Activated CD4-positive, CD25-positive, alpha-beta regulatory T cell treated with anti-CD3 and anti-CD28 coated beads, Interleukin-2, amount 50 U/mL, for 24 hours (primary cell): Measurements from ENCODE around the gene DOCK1.

Source experiments
- ATAC-seq, 2 donors: fragments of 150-1000 bp; cut with Tn5 transposase; one replicate each; pipeline ENCODE4 v1.10.0; 2021; ENCODE audit warnings: mild to moderate bottlenecking in 1 of 2, moderate library complexity in 1 of 2

Gene DOCK1

GRCh38 chr10:126955934-126956711, 50.9 kb downstream of the DOCK1 start:
- no peak for ATAC-seq

DNA sequence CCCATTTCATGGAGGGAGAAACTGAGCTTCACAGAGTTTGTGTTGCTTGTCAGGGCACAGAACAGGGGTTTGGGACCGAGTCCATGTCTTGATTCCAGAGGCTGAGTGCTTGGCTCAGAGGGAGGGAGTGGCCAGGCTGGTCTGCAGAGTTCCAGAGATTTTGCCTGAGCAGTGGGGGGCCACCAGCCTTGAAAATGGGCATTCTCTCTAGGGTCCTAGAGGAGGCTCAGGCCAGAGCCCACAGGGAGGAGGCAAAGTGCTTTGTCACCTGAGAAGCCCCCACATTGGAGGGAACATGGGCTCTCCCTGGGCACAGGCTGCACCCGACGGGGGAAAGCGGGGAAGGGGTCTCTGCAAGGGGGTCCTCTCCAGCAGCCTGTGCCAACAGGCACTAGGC, 51.5 kb downstream of the DOCK1 start:
- ATAC-seq = no peak

GRCh38 chr10:126957111-126957510, 51.9 kb downstream of the DOCK1 start:
- ATAC-seq = no peak

DNA sequence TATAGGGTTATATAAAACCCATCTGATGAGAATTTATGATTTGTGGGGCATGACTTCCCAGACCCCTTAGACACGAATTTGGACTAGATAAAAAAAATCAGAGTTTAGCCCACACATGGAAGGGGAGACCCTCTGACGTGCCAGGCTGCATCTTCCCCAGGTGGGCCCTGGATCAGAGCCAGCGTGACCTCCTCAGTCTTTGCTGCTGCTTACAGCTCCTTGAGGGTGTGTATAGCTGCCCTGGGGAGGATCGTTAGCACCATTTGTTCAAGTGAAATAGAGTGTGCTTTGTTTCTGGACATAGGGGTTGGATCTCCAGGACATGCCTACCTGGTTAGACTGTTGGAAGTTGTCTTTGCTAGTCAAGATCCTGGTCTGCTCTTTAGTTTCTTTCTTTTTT, 54.2 kb downstream of the DOCK1 start:
- ATAC-seq = no peak

DNA sequence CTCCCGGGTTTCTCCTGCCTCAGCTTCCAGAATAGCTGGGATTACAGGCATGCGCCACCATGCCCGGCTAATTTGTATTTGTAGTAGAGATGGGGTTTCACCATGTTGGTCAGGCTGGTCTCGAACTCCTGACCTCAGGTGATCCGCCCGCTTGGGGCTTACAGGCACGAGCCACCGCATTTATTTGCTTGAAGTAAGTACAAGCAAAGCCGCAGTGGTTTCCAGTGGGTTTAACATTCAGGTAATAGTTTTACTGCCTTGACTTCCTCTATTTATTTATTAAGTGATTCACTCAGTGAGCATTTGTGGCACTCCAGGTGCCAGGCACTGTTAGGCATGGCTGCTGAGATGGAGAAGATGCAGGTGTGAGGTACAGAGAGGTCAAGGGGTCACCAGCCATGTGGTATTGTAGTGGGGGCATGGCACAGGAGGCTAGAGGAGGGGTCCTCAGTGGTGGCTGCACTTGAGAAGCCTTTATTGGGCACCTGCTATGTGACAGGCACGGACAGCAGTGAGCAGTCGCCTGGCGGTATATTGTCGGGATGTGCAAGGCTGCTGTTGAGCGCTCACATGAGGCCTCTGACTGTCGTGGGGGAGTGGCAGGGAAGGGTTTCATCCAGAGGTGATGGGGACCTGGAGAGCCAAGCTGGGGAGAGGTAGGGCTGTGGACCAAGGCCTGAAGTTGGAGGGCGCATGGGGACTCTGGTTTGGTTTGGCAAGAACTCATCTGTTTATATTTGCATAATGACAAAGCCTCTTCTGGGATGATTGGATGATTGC, 54.9 kb downstream of the DOCK1 start:
- no peak for ATAC-seq

DNA sequence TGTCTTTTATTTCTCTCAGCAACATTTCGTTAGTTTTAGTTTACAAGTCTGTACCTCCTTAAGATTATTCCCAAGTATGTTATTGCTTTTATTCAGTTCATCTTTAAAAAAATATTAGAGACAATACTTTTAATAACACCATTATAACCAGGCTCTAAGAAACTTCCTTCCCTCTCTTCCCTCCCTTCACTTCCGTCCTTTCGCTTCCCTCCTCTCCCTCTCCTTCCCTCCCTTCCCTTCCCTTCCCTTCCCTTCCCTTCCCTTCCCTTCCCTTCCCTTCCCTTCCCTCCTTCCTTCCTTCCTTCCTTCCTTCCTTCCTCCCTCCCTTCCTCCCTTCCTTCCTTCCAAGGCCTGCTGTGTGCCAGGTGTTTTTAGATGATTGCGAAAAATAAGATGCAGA, 58.1 kb downstream of the DOCK1 start:
- ATAC-seq = no peak

DNA sequence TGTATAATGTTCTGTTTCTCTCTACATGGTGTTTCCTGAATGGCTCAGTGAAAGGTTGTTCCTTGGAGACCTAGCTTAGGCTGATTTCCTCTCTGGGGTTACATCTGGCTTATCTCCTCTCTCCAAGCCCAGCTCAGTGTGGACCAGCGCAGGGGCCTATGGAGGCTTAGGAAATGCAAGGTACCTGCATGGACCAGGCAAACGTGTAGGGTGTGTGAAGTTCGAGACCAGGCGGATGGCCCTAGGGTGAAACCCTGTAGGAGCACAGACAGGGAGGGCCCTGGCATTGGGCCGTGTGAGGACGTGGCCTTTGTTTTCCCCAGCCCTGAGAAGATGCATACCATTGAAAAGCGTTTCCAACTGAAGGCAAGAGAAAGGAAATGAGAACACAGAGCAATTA, 59.0 kb downstream of the DOCK1 start:
- no peak for ATAC-seq

- ATAC-seq = no peak
Measured at GRCh38 chr10:126966938-126967337, 61.7 kb downstream of the DOCK1 start.

GRCh38 chr10:126969310-126969709, 64.1 kb downstream of the DOCK1 start:
- ATAC-seq = no peak

- no peak for ATAC-seq
Measured at GRCh38 chr10:126972635-126973414, 67.6 kb downstream of the DOCK1 start.

- no peak for ATAC-seq
Measured at GRCh38 chr10:126975221-126975620, 70.0 kb downstream of the DOCK1 start.

DNA sequence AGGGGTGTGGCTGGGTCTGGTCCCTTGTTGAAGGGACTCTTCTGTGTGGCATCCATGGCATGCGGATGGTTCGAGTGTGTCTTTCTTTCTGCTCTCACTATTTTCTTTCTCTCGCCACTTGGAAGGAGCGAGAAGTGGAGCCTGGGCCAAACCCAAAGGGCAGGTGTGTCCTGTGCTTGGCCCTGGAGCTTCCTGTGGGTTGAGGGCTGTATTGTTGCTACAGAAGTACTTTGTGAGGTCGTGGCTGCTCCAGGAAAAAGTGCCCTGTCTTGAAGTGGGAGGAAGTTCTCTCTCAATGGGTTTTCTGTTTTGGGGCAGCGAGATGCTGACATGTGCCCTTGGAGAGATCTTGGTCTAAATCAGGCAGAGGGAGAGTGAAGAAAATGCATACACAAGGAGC, 72.0 kb downstream of the DOCK1 start:
- ATAC-seq = no peak

GRCh38 chr10:126979311-126979710, 74.1 kb downstream of the DOCK1 start:
- ATAC-seq = no peak

DNA sequence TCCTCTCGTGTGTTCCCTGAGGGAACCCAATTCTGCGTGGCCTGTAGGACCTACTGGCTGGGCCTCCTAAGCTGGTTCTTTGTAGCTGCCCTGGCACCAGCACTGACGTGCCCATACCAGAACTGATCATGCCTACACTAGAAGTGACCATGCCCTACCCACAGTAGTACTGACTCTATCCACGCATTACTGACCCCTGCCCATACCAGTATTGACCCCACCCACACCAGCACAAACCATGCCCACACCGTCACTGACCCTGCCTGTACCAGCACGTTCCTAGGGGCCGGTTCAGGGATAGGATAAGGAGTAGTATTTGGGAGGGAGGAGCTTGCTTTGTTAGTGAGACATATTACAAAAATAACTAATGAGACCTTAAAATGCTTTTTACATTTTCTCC, 88.0 kb downstream of the DOCK1 start:
- ATAC-seq = no peak

GRCh38 chr10:126997801-126998590, 92.8 kb downstream of the DOCK1 start:
- no peak for ATAC-seq

DNA sequence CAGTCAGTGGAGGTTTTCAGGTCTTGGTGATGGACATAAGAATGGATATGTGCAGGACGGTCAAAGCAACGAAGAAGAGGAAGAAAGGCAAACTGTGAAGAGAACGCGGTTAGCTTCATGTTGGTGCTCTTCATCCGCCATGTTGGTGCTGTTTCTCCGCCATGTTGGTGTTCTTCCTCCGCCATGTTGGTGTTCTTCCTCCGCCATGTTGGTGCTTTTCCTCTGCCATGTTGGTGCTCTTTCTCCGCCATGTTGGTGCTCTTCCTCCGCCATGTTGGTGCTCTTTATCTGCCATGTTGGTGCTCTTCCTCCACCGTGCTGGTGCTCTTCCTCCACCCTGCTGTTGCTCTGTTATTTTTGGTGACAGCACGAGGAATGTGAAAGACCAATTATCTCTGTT, 95.4 kb downstream of the DOCK1 start:
- ATAC-seq = no peak

DNA sequence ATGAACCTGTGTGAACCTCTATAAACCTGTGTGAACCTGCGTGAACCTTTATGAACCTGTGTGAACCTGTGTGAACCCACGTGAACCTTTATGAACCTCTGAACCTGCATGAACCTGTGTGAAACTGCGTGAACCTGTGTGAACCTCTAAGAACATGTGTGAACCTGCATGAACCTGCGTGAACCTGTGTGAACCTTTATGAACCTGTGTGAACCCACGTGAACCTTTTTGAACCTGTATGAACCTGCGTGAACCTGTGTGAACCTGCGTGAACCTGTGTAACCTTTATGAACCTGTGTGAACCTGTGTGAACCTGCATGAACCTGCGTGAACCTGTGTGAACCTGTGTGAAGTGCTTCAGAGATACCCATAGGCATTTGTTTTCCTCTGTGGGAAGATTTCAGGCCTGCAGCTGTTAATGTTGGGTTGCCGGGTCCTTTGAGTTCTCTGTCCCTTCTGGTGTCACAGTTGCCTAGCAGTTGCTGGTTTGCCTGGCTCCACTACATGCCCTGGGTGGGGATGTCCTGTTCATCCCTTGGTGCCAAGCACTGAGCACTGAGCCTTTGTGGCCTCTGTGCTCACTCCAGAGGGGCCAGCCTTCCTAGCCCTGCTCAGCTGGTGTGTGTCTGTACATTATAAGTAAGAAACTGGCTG, 97.9 kb downstream of the DOCK1 start:
- ATAC-seq = no peak

DNA sequence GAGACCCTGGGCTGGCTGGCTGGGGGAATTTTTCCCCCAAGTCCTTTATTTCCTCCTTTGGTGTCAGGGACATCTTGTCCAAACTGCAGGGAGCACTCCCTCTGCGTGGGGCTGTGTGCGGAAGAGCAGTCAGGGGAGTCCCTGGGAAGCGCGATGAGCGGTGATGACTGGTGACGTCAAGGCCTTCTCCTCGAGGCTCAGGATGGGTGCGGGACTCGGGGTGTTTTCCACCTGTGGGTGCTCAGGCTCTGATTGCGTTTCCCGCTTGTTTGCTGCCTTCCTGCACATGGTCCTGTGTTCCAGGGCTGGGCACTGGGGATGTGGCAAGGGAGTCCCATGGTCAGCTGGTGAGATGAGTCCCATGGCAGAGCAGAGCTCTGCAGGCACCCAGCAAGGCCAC, 101.2 kb downstream of the DOCK1 start:
- ATAC-seq = no peak

DNA sequence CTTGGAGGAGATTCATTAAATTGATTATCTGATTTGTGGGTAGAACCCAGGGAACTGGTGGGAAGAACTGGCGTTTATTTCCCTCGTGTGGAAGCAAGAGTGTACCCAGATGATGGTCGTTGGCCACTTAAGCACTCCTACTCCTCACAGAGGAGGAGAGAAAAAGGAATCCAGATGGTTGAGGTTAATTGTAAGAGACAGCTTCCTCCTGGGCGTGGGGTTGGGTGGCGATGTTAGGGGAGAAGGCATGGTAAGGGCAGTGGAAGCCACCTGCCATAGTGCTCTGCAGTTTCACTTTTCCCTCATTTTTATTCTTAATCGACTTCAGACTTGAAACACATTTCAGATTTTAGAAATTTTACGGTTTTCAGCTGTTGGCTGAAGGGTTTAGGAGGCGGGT, 104.1 kb downstream of the DOCK1 start:
- no peak for ATAC-seq

DNA sequence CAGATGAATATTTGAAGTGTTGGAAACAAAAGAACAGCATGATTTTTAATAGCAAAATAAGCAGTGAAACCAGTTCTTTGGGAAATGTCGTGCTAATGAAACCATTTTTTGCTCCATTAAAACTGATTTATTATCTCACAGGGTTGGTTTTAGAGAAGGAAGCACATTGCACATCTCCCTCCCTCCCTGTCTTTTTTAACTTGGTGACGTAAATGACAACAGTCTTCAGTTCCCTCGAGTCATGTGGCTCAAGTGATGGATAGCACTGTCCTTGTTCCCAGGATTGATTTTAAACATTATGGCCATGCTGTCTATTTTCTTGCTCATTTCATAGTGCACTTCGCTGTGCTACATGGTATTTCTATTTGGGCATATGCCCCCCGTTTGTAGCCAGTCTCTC, 105.9 kb downstream of the DOCK1 start:
- ATAC-seq = no peak

GRCh38 chr10:127012071-127012768, 107.0 kb downstream of the DOCK1 start:
- ATAC-seq = no peak

DNA sequence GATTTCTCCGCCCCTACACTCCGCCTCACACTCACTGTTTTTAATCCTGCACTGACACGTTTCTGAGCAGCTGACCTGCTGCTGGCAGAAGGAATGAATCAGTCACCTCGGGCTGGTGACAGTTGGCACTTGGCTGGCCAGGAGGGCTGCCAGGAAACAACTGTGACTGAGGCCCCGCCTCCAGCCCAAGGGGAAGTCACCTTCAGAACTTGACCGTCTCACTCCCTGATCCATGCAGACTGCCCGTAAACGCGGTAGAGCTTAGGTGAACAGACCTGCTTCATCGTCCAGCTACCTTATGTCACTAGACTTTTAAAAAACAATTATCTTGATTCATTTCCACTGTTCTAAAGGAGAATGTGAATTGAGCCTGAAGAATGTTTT, 107.5 kb downstream of the DOCK1 start:
- no peak for ATAC-seq
